Neuron (in vitro differentiated cells): Measurements from ENCODE around the gene DCAF11.
A peak's percentile ranks its signal among the peaks of the same experiment; 100 is the strongest.

Experiments used
- H2AFZ ChIP-seq: one replicate; pipeline ENCODE4 v1.6.1; 2013; ENCODE audit warnings: low read depth, mild to moderate bottlenecking, inconsistent platforms, low read length, moderate library complexity
- H3K27me3 ChIP-seq: one replicate; pipeline ENCODE4 v1.6.1; 2013; ENCODE audit warnings: low read length; ENCODE audit not compliant: insufficient read depth
- H3K36me3 ChIP-seq: one replicate; pipeline ENCODE4 v1.6.1; 2013; ENCODE audit warnings: low read length; ENCODE audit not compliant: insufficient read depth
- H3K4me1 ChIP-seq: one replicate; pipeline ENCODE4 v1.6.1; 2013; ENCODE audit warnings: low read length; ENCODE audit not compliant: insufficient read depth
- H3K4me3 ChIP-seq: 2 replicates; pipeline ENCODE4 v1.5.1; 2013; ENCODE audit warnings: mild to moderate bottlenecking, low read length, moderate library complexity
- H3K9me3 ChIP-seq: one replicate; pipeline ENCODE4 v1.6.1; 2013; ENCODE audit warnings: low read length

The DCAF11 gene

GRCh38 chr14:24083462-24083861 is 31.1 kb upstream of the DCAF11 start:
- Histone ChIP-seq H3K4me3 (no peak overlapping the region), H3K36me3 (no peaks in the 10 kb centered on the region), H2AFZ (no peak overlapping the region), H3K9me3 (no peaks in the 10 kb centered on the region), H3K27me3 (peaks cover 63% of the 10 kb centered on the region), H3K4me1 (peaks cover 30% of the 10 kb centered on the region)

- no peak overlapping the region for H2AFZ ChIP-seq
- no peak overlapping the region for H3K4me3 ChIP-seq
- peaks cover 63% of the 10 kb centered on the region for H3K27me3 ChIP-seq
- peaks cover 20% of the 10 kb centered on the region for H3K4me1 ChIP-seq
- H3K36me3 ChIP-seq: no peaks in the 10 kb centered on the region
- no peaks in the 10 kb centered on the region for H3K9me3 ChIP-seq
These were observed 30.1 kb upstream of the DCAF11 start for GRCh38 chr14:24084440-24084839.

GRCh38 chr14:24085215-24085614 is 29.4 kb upstream of the DCAF11 start:
- Histone ChIP-seq H3K36me3 (no peaks in the 10 kb centered on the region), H3K4me1 (peaks cover 12% of the 10 kb centered on the region), H3K27me3 (peaks cover 58% of the 10 kb centered on the region), H3K9me3 (no peaks in the 10 kb centered on the region), H2AFZ (no peak overlapping the region), H3K4me3 (no peak overlapping the region)

- Histone ChIP-seq H3K36me3 (no peaks in the 10 kb centered on the region), H3K9me3 (no peaks in the 10 kb centered on the region), H2AFZ (no peak overlapping the region), H3K4me1 (peaks cover 1% of the 10 kb centered on the region), H3K4me3 (no peak overlapping the region), H3K27me3 (peaks cover 48% of the 10 kb centered on the region)
These were observed 28.2 kb upstream of the DCAF11 start for GRCh38 chr14:24086193-24086955.

GRCh38 chr14:24087004-24087403 is 27.6 kb upstream of the DCAF11 start:
- H3K9me3 ChIP-seq: no peaks in the 10 kb centered on the region
- no peak overlapping the region for H3K4me3 ChIP-seq
- no peaks in the 10 kb centered on the region for H3K36me3 ChIP-seq

GRCh38 chr14:24088095-24088494 is 26.5 kb upstream of the DCAF11 start:
- Histone ChIP-seq H3K36me3 (no peaks in the 10 kb centered on the region), H3K27me3 (peaks cover 33% of the 10 kb centered on the region), H2AFZ (no peak overlapping the region), H3K4me1 (no peaks in the 10 kb centered on the region), H3K4me3 (no peak overlapping the region), H3K9me3 (no peaks in the 10 kb centered on the region)

More at GRCh38 chr14:24087004-24087403, 27.6 kb upstream of the DCAF11 start:
- Histone ChIP-seq H3K4me1 (no peaks in the 10 kb centered on the region), H2AFZ (no peak overlapping the region), H3K27me3 (peaks cover 44% of the 10 kb centered on the region)

- Histone ChIP-seq H2AFZ (no peak overlapping the region), H3K9me3 (no peaks in the 10 kb centered on the region), H3K27me3 (peaks cover 19% of the 10 kb centered on the region), H3K4me3 (no peak overlapping the region), H3K4me1 (peaks cover 2% of the 10 kb centered on the region), H3K36me3 (no peaks in the 10 kb centered on the region)
These were observed 24.7 kb upstream of the DCAF11 start for GRCh38 chr14:24089890-24090289.

GRCh38 chr14:24092110-24092504 is 22.5 kb upstream of the DCAF11 start:
- no peak overlapping the region for H2AFZ ChIP-seq
- H3K9me3 ChIP-seq: no peaks in the 10 kb centered on the region
- H3K4me1 ChIP-seq: peaks cover 2% of the 10 kb centered on the region
- peaks cover 15% of the 10 kb centered on the region for H3K27me3 ChIP-seq
- H3K4me3 ChIP-seq: no peak overlapping the region
- H3K36me3 ChIP-seq: no peaks in the 10 kb centered on the region

- Histone ChIP-seq H3K27me3 (peaks cover 9% of the 10 kb centered on the region), H3K9me3 (no peaks in the 10 kb centered on the region), H3K36me3 (no peaks in the 10 kb centered on the region), H3K4me3 (no peak overlapping the region), H3K4me1 (peaks cover 2% of the 10 kb centered on the region), H2AFZ (no peak overlapping the region)
These were observed 21.9 kb upstream of the DCAF11 start for GRCh38 chr14:24092505-24093206.

- no peaks in the 10 kb centered on the region for H3K9me3 ChIP-seq
These were observed 21.2 kb upstream of the DCAF11 start for GRCh38 chr14:24093207-24093900.

GRCh38 chr14:24093901-24094840 is 20.4 kb upstream of the DCAF11 start, which contains the start of gene PCK2:
PCK2 (plus strand) TSS chr14:24094311; CDS start chr14:24094406, 95 bp downstream.
- H3K27me3 ChIP-seq: peaks cover 11% of the 10 kb centered on the region
- peak within 1 kb of the TSS; percentile 56 for H3K4me3 ChIP-seq
- no peaks in the 10 kb centered on the region for H3K9me3 ChIP-seq
- peak within 1 kb of the TSS; percentile 90 for H2AFZ ChIP-seq
- H3K36me3 ChIP-seq: no peaks in the 10 kb centered on the region
- H3K4me1 ChIP-seq: peaks cover 2% of the 10 kb centered on the region

More at GRCh38 chr14:24093207-24093900, 21.2 kb upstream of the DCAF11 start:
- Histone ChIP-seq H3K4me3 (peak overlapping the region; percentile 56), H3K4me1 (peaks cover 2% of the 10 kb centered on the region), H3K27me3 (peaks cover 9% of the 10 kb centered on the region), H3K36me3 (no peaks in the 10 kb centered on the region), H2AFZ (peak overlapping the region; percentile 90)

GRCh38 chr14:24094841-24095270 is 19.7 kb upstream of the DCAF11 start:
- Histone ChIP-seq H3K4me3 (peak overlapping the region; percentile 56), H3K36me3 (no peaks in the 10 kb centered on the region), H2AFZ (peak overlapping the region; percentile 90), H3K9me3 (no peaks in the 10 kb centered on the region), H3K27me3 (peaks cover 11% of the 10 kb centered on the region), H3K4me1 (peaks cover 2% of the 10 kb centered on the region)
